ENCODE measurements around the gene ATP7A.

- TF ChIP-seq CTCF (IDR thresholded peaks at IDR 0.05) (no peak), POLR2AphosphoS5 (IDR thresholded peaks at IDR 0.05; ENCODE audit: low read depth, low read length) (no peak)
Measured at GRCh38 chrX:77918568-77918967, 8.1 kb downstream of the ATP7A start.
